GM20000 (cell line): ENCODE results near the gene SCTR.
A peak's percentile ranks its signal among the peaks of the same experiment; 100 is the strongest.

ENCODE experiments used
- DNase-seq: peaks from one replicate; pipeline ENCODE4 v3.0.0; 2012; ENCODE audit warnings: low spot score
- CTCF ChIP-seq: IDR thresholded peaks from 2 replicates; pipeline ENCODE4 v1.5.1; 2012; ENCODE audit warnings: mild to moderate bottlenecking, control low read depth; ENCODE audit errors: extremely low read depth, missing control alignments

Gene SCTR

DNA sequence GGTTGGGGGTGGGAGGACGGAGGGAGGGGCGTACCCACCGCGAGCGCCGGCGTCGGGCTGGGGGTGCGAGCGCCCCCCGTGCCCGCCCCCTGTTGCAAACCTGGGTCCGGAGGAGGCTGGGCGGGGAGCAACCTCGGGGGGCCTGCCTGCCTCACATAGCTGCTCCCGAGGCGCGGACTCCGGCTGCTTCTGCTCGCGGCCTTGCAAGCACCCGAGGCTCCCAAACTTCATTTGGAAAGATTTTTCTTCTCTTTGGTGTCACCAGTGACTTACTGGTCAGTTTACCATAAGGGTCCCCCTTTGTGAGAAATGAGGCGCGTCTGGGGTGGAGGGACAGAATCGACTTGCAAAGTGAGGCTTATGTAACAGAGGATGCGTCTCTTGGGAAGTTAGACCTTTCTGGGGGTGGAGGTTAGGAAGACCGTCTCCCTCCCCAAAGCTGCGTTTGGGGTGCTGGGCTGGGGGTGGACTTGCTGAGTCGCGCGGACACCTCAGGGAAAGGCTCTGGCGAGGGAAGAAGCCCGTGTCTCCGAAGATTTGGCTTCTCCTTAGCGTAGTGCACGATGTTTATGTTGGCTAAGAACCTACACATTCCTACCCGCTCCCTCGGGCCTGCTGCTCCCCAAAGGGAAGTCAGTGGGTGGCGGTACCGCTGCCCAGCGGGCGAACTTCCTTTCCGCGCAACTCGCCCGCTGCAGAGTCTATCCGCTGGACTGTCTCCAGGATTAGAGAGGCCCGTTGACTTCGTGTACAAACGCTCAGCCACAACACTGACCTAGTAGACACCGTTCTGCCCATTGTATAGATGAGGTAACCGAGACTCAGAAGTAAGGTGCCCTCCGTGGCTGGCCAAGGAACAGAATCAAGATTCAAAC is 92.1 kb downstream of the SCTR start:
- no peak for TF ChIP-seq CTCF
- no peak for DNase-seq

DNA sequence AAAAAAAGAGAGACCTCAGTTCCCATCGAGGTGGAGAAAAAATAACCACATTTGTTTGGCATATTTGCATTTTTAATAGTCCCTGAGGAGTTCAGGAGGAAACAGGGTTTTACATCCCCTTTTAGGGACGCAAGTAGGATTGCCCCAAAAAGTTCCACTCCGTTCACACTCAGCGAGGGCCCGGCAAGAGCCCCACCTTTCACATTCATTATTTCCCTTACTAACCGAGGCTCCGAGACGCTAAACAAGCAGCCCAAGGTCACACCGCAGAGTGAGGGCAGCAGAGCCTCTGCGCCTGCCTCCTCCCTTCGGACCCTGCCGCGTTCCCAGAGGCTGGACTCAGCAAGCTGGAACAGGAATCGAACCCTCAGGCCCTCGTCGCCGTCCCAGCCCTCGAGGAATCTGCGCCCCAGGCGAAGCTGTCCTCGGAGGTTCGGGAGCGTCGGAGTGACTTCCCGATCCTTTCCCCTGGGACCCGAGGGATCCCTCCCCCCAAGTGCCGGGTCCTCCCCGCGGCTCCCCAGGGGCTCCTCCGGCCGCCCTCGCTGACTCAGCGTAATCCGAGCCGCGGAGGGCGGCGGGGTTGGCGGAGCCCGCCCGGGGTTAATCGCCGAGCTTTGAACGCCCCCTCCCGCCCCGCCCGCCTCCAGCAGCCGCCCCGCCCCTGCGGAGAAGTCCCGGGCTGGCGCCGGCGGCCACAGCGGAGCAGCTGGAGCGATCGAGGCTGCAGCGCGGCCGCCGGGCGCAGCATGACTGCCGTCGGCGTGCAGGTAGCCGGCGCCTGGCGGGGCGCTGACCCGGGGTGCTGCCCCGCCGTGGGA is 92.9 kb downstream of the SCTR start, which contains the start of gene TMEM37:
TMEM37 (plus strand) TSS at position 700 of the 821 bp plus-strand sequence; CDS start at position 750, 50 bp downstream.
- DNase-seq: peak; percentile 85
- TF ChIP-seq CTCF: no peak

DNA sequence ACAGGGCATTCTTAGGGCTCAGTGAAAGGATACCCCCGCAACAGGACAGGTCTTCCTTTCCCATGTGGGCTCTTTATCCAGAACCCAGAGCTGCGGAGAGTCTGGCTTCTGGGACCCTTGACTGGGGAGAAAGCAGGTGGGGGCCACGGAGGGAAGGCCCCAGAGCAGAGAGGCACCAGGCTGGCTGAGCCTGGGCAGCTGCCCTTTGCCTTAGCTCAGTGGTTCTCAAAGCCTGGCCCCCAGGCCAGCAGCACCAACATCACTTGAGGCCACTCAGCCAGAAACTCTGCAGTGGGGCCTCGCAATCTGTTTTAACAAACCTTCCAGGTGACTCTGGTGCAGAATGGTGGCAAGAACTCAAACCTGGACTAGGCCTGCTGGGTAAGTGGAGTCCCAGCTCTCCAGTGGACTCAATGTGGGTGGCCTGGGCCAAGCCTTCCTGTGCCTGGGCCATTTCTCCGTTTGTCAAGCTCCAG is 94.2 kb downstream of the SCTR start:
- no peak for TF ChIP-seq CTCF
- no peak for DNase-seq

- TF ChIP-seq CTCF: no peak
- DNase-seq: no peak
Observed at GRCh38 chr2:119429225-119429981, 94.9 kb downstream of the SCTR start.

DNA sequence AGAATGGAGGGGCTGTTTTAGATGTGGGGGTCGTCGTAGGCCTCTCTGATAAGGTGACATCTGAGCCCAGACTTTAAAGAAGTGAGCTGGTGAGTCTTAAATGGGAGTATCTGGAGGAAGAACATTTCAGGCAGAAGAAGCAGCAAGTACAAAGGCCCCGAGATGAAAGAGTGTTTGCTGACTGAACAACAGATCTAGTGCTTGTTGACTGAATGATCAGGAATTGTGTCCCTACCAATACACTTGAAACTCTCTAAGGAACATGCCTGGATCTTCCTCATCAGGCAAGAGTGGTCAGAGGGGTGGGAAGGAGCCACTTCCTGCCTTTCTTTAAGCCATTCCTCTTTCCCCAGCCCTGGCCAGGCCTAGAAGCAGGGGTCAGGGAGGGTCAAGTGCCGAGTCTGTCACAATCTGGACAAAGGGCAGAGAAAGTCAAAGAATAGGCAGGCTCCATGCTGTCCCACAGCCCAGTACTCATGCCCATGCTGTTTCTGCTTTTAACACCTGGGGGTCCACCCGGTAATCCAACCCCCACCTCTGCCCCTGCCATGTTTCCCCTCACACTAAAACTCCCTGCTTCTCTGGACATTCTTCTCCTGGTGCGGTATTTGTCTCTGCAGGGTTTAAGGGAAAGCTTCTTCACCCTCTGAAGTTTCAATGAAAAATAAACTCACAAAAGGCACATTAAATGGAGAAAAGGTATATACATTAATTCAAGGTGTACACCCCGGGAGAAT is 95.6 kb downstream of the SCTR start:
- no peak for TF ChIP-seq CTCF
- DNase-seq: no peak

- no peak for TF ChIP-seq CTCF
Observed at GRCh38 chr2:119427756-119428155, 96.5 kb downstream of the SCTR start.

More at GRCh38 chr2:119427756-119428155, 96.5 kb downstream of the SCTR start:
- no peak for DNase-seq
